Osteocyte (in vitro differentiated cells): ENCODE results near the gene LRRC9. TPM values are rescaled to one million over a fixed set of nuclear protein-coding genes. Genes with fewer than 3 reads are reported as not detected.
A peak's percentile ranks its signal among the peaks of the same experiment; 100 is the strongest.

Experiments
- DNase-seq: peaks from one replicate; pipeline ENCODE4 v3.0.0; 2021; ENCODE audit warnings: mixed read lengths; ENCODE audit not compliant: unreplicated experiment; ENCODE audit errors: extremely low spot score
- H3K27ac Mint-ChIP-seq: one replicate; pipeline ENCODE4 v1.8.0; 2021; ENCODE audit warnings: mild to moderate bottlenecking, mixed read lengths; ENCODE audit not compliant: unreplicated experiment
- H3K27me3 Mint-ChIP-seq: one replicate; pipeline ENCODE4 v1.8.0; 2021; ENCODE audit warnings: mixed read lengths; ENCODE audit not compliant: unreplicated experiment
- H3K36me3 Mint-ChIP-seq: one replicate; pipeline ENCODE4 v1.8.0; 2021; ENCODE audit warnings: mixed read lengths; ENCODE audit not compliant: unreplicated experiment
- H3K4me1 Mint-ChIP-seq: one replicate; pipeline ENCODE4 v1.8.0; 2021; ENCODE audit warnings: mixed read lengths; ENCODE audit not compliant: unreplicated experiment
- H3K4me3 Mint-ChIP-seq: one replicate; pipeline ENCODE4 v1.8.0; 2021; ENCODE audit warnings: mild to moderate bottlenecking, moderate library complexity, mixed read lengths; ENCODE audit not compliant: unreplicated experiment
- H3K9me3 Mint-ChIP-seq: one replicate; pipeline ENCODE4 v1.8.0; 2021; ENCODE audit warnings: mixed read lengths; ENCODE audit not compliant: unreplicated experiment
- long read RNA-seq: library from polyadenylated mRNA; unstranded; transcript quantifications from one replicate; pipeline ENCODE4 v2.0.0, GENCODE V29; 2021
- total RNA-seq: library from RNA; stranded (reverse); gene quantifications from 2 replicates; pipeline ENCODE4 v1.2.1, GENCODE V29; 2021
- TF ChIP-seq, protein P1 (sequence below): fragments of 200-600 bp; sonication (generic); IDR thresholded peaks from 2 replicates; pipeline ENCODE4 v1.5.0; 2021; ENCODE audit warnings: antibody characterized with exemption, mild to moderate bottlenecking, moderate library complexity

The LRRC9 gene
- not detected in 2 replicates for total RNA-seq
- long read RNA-seq: 0 reads

DNA sequence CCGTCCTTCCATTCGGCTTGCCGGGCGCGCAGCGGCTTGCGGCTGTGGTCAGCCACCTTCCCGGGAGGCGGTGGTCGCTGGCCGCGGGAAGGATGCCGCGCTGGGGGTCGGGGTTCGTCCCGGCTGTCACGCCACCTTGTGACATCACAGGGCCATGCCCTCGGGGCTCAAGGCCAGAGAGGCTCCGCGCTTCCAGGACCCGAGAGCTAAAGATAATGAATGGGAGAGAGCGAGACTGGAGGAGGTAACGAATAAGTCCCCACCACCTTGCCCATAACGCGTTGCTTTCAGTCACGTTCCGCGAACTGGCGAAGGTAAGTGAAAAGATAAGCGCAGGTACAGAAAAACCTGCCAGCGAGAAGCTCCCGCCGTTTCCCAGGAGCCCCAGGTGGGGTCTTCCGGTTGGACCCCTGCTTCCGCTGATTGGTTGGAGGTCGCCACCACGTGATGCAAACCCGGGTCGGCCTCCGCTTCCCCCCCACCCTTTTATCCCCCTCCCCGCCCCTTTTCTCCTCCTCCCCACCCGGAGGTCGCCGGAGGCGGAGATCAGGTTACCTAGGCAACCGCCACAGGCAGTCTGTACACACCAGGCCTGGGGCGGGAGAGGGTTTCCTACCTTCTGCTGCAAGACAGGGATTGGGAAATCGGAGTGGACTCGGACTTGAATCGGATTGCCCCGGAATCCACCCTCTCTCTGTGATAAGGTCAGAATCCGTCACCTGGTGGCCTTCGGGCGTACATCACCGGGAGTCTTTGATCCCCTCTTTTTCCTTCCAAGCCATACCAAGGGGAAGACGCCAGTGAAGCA lies at the start of gene LRRC9:
TSS of gene LRRC9 (plus strand) at position 575 of the 808 bp plus-strand sequence.
- no peak within 1 kb of the TSS for H3K27ac Mint-ChIP-seq
- TF ChIP-seq, protein P1, sequence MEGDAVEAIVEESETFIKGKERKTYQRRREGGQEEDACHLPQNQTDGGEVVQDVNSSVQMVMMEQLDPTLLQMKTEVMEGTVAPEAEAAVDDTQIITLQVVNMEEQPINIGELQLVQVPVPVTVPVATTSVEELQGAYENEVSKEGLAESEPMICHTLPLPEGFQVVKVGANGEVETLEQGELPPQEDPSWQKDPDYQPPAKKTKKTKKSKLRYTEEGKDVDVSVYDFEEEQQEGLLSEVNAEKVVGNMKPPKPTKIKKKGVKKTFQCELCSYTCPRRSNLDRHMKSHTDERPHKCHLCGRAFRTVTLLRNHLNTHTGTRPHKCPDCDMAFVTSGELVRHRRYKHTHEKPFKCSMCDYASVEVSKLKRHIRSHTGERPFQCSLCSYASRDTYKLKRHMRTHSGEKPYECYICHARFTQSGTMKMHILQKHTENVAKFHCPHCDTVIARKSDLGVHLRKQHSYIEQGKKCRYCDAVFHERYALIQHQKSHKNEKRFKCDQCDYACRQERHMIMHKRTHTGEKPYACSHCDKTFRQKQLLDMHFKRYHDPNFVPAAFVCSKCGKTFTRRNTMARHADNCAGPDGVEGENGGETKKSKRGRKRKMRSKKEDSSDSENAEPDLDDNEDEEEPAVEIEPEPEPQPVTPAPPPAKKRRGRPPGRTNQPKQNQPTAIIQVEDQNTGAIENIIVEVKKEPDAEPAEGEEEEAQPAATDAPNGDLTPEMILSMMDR: no peak

DNA sequence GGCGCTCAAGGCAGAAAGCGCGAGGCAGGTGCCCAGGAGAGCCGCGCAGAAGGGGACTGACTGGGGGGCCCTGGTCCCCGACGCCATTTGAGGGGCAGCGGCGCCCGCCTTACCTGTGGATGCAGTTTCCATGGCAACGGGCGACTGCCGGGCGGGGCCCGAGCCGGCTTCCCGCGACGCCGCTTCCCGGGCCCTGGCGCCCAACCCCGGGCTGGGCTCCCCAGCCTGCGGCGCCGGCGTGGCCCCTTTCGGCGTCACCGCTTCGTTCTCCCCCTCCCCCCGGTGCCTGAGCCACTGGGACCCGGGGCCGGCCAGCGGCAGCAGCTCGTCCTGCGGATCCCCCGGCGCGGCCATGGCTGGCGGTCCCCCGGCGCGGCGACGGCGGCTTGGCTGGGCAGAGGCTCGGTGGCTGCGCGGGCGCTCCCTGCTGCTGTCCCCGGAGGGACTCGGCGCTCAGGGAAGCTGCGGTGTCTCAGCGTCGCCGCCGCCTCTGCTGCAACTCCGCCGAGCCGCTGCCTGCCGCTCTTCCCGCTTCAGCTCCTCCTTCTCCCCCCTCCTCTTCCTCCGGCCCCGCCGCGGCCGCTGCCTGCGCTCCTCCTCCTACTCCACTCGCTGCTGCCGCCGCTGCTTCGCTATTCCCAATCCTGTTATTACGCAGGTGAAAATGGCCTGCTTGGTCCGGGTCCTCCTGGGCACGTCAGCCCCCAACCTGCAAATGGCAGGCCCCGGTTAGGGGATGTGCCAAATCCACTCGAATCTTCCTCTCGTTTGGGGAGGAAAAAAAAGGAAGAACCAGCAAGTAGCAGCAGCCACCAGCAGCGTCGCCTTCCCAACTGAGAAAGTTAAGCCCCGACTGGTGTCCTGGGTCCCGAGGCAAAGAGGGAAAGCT lies 49.4 kb upstream of the LRRC9 start, which contains the start of gene RTN1:
TSS of gene RTN1 (minus strand) at position 500 of the 889 bp plus-strand sequence. CDS start at position 354, 146 bp downstream.
- Mint-ChIP-seq H3K9me3 (no peaks in the 10 kb centered on the region), H3K36me3 (no peaks in the 10 kb centered on the region), H3K4me1 (peaks cover 12% of the 10 kb centered on the region), H3K4me3 (peak within 1 kb of the TSS; percentile 89), H3K27me3 (peaks cover 80% of the 10 kb centered on the region), H3K27ac (no peak within 1 kb of the TSS)
- no peak for DNase-seq
- TF ChIP-seq, protein P1: no peak

More for the DNA sequence above, at the start of gene LRRC9:
- H3K4me3 Mint-ChIP-seq: peak within 1 kb of the TSS; percentile 79
- no peaks in the 10 kb centered on the region for H3K36me3 Mint-ChIP-seq
- H3K27me3 Mint-ChIP-seq: peaks cover 58% of the 10 kb centered on the region
- DNase-seq: no peak
- peaks cover 7% of the 10 kb centered on the region for H3K4me1 Mint-ChIP-seq
- no peaks in the 10 kb centered on the region for H3K9me3 Mint-ChIP-seq

DNA sequence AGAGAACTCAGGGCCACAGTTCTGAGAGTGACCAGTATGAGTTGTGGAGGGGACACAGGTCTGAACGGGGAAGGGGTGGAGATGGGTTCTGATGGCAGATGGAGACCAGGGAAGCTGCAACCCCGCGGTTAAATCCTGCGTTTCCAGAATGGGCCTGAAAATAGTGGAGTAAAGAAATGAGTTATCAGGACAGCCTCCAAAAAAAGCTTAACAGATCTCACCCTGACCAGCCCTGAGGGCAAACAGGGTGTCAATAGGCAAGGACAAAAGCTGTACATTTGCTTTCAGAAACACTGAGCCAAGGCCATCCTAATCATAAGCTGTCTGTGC lies 48.8 kb upstream of the LRRC9 start:
- no peak for DNase-seq
- H3K4me3 Mint-ChIP-seq: peak overlapping the region; percentile 89
- H3K36me3 Mint-ChIP-seq: no peaks in the 10 kb centered on the region
- peaks cover 78% of the 10 kb centered on the region for H3K27me3 Mint-ChIP-seq
- H3K4me1 Mint-ChIP-seq: peaks cover 12% of the 10 kb centered on the region
- TF ChIP-seq, protein P1: no peak
- H3K9me3 Mint-ChIP-seq: no peaks in the 10 kb centered on the region
- no peak overlapping the region for H3K27ac Mint-ChIP-seq

DNA sequence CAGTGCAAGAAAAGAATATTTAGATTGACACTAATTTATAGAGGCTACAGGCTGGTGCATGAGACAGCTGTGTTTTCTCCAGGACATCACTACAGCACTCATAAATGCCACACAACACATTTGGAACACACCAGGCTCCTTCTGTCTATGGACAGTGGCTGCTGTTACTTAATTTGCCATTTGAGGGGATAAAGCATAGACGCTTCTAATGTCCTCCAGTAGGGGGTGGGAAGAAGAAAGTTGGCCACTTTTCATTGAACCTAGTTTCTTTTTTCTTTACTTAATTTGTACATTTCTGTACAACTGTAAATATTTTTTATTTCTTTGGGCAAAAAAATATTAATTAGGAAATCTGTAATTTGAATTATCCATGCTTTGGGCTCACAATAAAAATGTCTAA lies 37.0 kb upstream of the LRRC9 start:
- H3K9me3 Mint-ChIP-seq: no peaks in the 10 kb centered on the region
- no peak overlapping the region for H3K4me3 Mint-ChIP-seq
- peaks cover 14% of the 10 kb centered on the region for H3K27me3 Mint-ChIP-seq
- TF ChIP-seq, protein P1: peak; percentile 30
- H3K4me1 Mint-ChIP-seq: no peaks in the 10 kb centered on the region
- no peaks in the 10 kb centered on the region for H3K36me3 Mint-ChIP-seq
- H3K27ac Mint-ChIP-seq: no peak overlapping the region
- DNase-seq: no peak

DNA sequence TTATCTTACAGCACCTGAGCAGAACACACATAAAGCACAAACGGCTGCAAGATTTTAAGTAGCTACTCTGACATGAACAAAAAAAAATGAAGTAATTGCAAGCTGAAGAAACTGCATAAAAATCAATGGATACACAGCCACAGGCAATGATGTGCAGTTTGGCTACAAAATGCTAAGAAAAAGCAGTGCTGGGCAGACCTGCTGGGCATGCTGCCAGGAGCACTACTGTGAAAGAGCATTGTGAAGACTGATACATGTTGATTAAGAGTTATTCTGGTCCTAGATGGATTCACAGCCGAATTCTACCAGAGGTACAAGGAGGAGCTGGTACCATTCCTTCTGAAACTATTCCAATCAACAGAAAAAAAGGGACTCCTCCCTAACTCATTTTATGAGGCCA lies 29.3 kb upstream of the LRRC9 start:
- Mint-ChIP-seq H3K27me3 (peaks cover 12% of the 10 kb centered on the region), H3K36me3 (no peaks in the 10 kb centered on the region), H3K4me1 (no peaks in the 10 kb centered on the region), H3K9me3 (no peaks in the 10 kb centered on the region), H3K4me3 (no peak overlapping the region), H3K27ac (no peak overlapping the region)
- TF ChIP-seq, protein P1: no peak
- no peak for DNase-seq
